ENCODE measurements around the gene MICAL3. TPM values are rescaled to one million over a fixed set of nuclear protein-coding genes. Genes with fewer than 3 reads are reported as not detected.
A peak's percentile ranks its signal among the peaks of the same experiment; 100 is the strongest.

MICAL3 gene
- total and polyA plus RNA-seq, 7 donors: 9.6 to 94.2 (median 35.0) TPM

- Histone ChIP-seq H3K27me3 (no peaks in the 10 kb centered on the region), H3K27ac (no peak overlapping the region), H3K9me3 (no peaks in the 10 kb centered on the region), H3K4me1 (peaks cover 0 to 22% (median 15%) of the 10 kb centered on the region in 4 donors), H3K4me3 (peak overlapping the region in 2 of 4 donors; percentile 91 to 95), H3K36me3 (no peaks in the 10 kb centered on the region)
- no peak for DNase-seq
- WGBS, 2 donors: 78% methylated on average over 27 of the region's 27 CpGs
- TF ChIP-seq POLR2AphosphoS5 (IDR thresholded peaks at IDR 0.05) (no peak), CTCF (IDR thresholded peaks at IDR 0.05) (no peak), EP300 (IDR thresholded peaks at IDR 0.05) (no peak), POLR2A (IDR thresholded peaks at IDR 0.05) (no peak)
- intact Hi-C loops (cut with DNase I): no loop called here
Measured at GRCh38 chr22:17774926-17775685, 249.3 kb downstream of the MICAL3 start.

- peak within 1 kb of the TSS in 3 of 4 donors; percentile 45 to 65 (median 59) for H3K27ac ChIP-seq
- peak within 1 kb of the TSS; percentile 50 to 95 (median 85) for H3K4me3 ChIP-seq
- DNase-seq: no peak
- TF ChIP-seq POLR2A (IDR thresholded peaks at IDR 0.05) (no peak), CTCF (IDR thresholded peaks at IDR 0.05) (no peak), POLR2AphosphoS5 (IDR thresholded peaks at IDR 0.05) (no peak), EP300 (IDR thresholded peaks at IDR 0.05) (no peak)
- H3K27me3 ChIP-seq: no peaks in the 10 kb centered on the region
- no peaks in the 10 kb centered on the region for H3K9me3 ChIP-seq
- intact Hi-C loops (cut with DNase I): no loop called here
- WGBS, 2 donors: 1% methylated on average over 64 of the region's 64 CpGs
- H3K36me3 ChIP-seq: no peaks in the 10 kb centered on the region
- peaks cover 0 to 22% (median 15%) of the 10 kb centered on the region in 4 donors for H3K4me1 ChIP-seq
Measured at GRCh38 chr22:17774206-17774925, 250.0 kb downstream of the MICAL3 start, which contains the start of gene BID. Gene BID, minus strand, starts transcription at chr22:17774469. Its CDS starts 24,353 bp downstream, at chr22:17750116.

- H3K4me3 ChIP-seq: peak overlapping the region; percentile 50 to 95 (median 85)
Measured at GRCh38 chr22:17773606-17774205, 250.7 kb downstream of the MICAL3 start.

More at GRCh38 chr22:17773606-17774205, 250.7 kb downstream of the MICAL3 start:
- peaks cover 0 to 22% (median 15%) of the 10 kb centered on the region in 4 donors for H3K4me1 ChIP-seq
- H3K36me3 ChIP-seq: no peaks in the 10 kb centered on the region
- H3K27me3 ChIP-seq: no peaks in the 10 kb centered on the region
- 1 to 2% methylated on average over 47 of the region's 47 CpGs for WGBS, 2 donors
- TF ChIP-seq EP300 (IDR thresholded peaks at IDR 0.05) (no peak), POLR2AphosphoS5 (IDR thresholded peaks at IDR 0.05) (no peak), POLR2A (IDR thresholded peaks at IDR 0.05) (no peak), CTCF (IDR thresholded peaks at IDR 0.05) (no peak)
- H3K27ac ChIP-seq: peak overlapping the region in 3 of 4 donors; percentile 45 to 65 (median 59)
- intact Hi-C loops (cut with DNase I): no loop called here
- DNase-seq: peak; percentile 68
- H3K9me3 ChIP-seq: no peaks in the 10 kb centered on the region
